Measurements from ENCODE around the gene SCUBE1. TPM values are rescaled to one million over a fixed set of nuclear protein-coding genes. Genes with fewer than 3 reads are reported as not detected.

SCUBE1 gene
- total and polyA plus RNA-seq, 2 experiments from 2014 or later = not detected

GRCh38 chr22:43273902-43274484 lies 69.2 kb downstream of the SCUBE1 start:
- Histone ChIP-seq H3K4me1 (ENCODE audit: insufficient read depth) (no peaks in the 10 kb centered on the region), H3K9ac (no peak overlapping the region), H3F3A (ENCODE audit: insufficient read depth) (no peaks in the 10 kb centered on the region), H3K9me3 (ENCODE audit: low read depth) (no peaks in the 10 kb centered on the region), H3K4me2 (ENCODE audit: unreplicated experiment) (no peak overlapping the region), H3K4me3 (no peak overlapping the region), H3K36me3 (ENCODE audit: low read depth) (no peaks in the 10 kb centered on the region), H2AFZ (no peak overlapping the region), H3K27ac (no peak overlapping the region), H3K79me2 (ENCODE audit: insufficient read depth) (no peaks in the 10 kb centered on the region), H3K27me3 (replicated peaks; ENCODE audit: insufficient read depth) (peaks cover 5% of the 10 kb centered on the region; the same call in 1 of the 2 replicates), H3K9me2 (ENCODE audit: insufficient read depth) (no peaks in the 10 kb centered on the region), H4K20me1 (ENCODE audit: insufficient read depth) (no peaks in the 10 kb centered on the region)
- WGBS, 2 experiments (ENCODE audit: low coverage in 1 of 2, low lambda C conversion rate in 2 of 2, missing lambda C conversion rate in 2 of 2) = 12% methylated on average over 9 of the region's 9 CpGs
- TF ChIP-seq EZH2 (IDR thresholded peaks at IDR 0.05; ENCODE audit: insufficient read depth, poor library complexity, severe bottlenecking) (no peak), EZH2phosphoT487 (IDR thresholded peaks at IDR 0.05; ENCODE audit: insufficient read depth, low read depth) (no peak)
- in situ Hi-C loops (cut with MboI) = no loop called here
- DNase-seq = peak; percentile 68

- Histone ChIP-seq H4K20me1 (ENCODE audit: insufficient read depth) (no peaks in the 10 kb centered on the region), H3K4me3 (no peak overlapping the region), H3K27ac (no peak overlapping the region), H3K9me2 (ENCODE audit: insufficient read depth) (no peaks in the 10 kb centered on the region), H3K27me3 (replicated peaks; ENCODE audit: insufficient read depth) (peaks cover 15% of the 10 kb centered on the region), H3K4me2 (ENCODE audit: unreplicated experiment) (no peak overlapping the region), H3K9me3 (ENCODE audit: low read depth) (no peaks in the 10 kb centered on the region), H3K79me2 (ENCODE audit: insufficient read depth) (no peaks in the 10 kb centered on the region), H3K9ac (no peak overlapping the region), H3K36me3 (ENCODE audit: low read depth) (no peaks in the 10 kb centered on the region), H2AFZ (no peak overlapping the region), H3K4me1 (ENCODE audit: insufficient read depth) (no peaks in the 10 kb centered on the region), H3F3A (ENCODE audit: insufficient read depth) (no peaks in the 10 kb centered on the region)
- no peak for DNase-seq
- TF ChIP-seq EZH2phosphoT487 (IDR thresholded peaks at IDR 0.05; ENCODE audit: insufficient read depth, low read depth) = no peak
- TF ChIP-seq EZH2 (IDR thresholded peaks at IDR 0.05; ENCODE audit: insufficient read depth, poor library complexity, severe bottlenecking) = no peak
- 57 to 66% methylated on average over 12 of the region's 12 CpGs for WGBS, 2 experiments (ENCODE audit: low coverage in 1 of 2, low lambda C conversion rate in 2 of 2, missing lambda C conversion rate in 2 of 2)
- in situ Hi-C loops (cut with MboI) = no loop called here
Observed at GRCh38 chr22:43272869-43273318, 70.3 kb downstream of the SCUBE1 start.

DNA sequence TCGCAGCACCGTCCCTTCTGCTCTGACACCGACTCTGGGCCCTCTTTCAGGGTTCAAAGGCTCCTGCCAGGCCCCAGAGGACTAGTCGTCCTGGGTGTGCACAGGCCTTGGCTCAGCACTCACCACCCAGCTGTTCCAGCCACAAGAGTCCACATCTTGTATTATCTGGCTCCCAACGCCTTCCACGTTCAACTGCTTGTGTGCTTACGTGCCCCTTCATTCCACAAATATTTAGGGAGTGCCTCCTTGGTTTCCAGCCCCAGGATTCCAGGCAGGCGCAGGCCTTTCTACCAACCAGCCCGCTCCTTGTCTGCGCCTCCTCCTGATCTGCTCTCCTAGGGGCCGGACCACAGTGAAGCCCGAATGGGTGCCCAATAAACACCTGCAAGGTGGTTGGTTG lies 70.9 kb downstream of the SCUBE1 start:
- no peaks in the 10 kb centered on the region for H3K4me1 ChIP-seq (ENCODE audit: insufficient read depth)
- H4K20me1 ChIP-seq (ENCODE audit: insufficient read depth) = no peaks in the 10 kb centered on the region
- no peak overlapping the region for H3K4me3 ChIP-seq
- no peak overlapping the region for H3K27ac ChIP-seq
- H3K27me3 ChIP-seq (replicated peaks; ENCODE audit: insufficient read depth) = peaks cover 19% of the 10 kb centered on the region
- H3K9me3 ChIP-seq (ENCODE audit: low read depth) = no peaks in the 10 kb centered on the region
- H3K36me3 ChIP-seq (ENCODE audit: low read depth) = no peaks in the 10 kb centered on the region
- no peaks in the 10 kb centered on the region for H3F3A ChIP-seq (ENCODE audit: insufficient read depth)
- H3K9me2 ChIP-seq (ENCODE audit: insufficient read depth) = no peaks in the 10 kb centered on the region
- no peak overlapping the region for H3K4me2 ChIP-seq (ENCODE audit: unreplicated experiment)
- no peaks in the 10 kb centered on the region for H3K79me2 ChIP-seq (ENCODE audit: insufficient read depth)
- in situ Hi-C loops (cut with MboI) = no loop called here
- H3K9ac ChIP-seq = no peak overlapping the region
- DNase-seq = no peak
- no peak for TF ChIP-seq EZH2 (IDR thresholded peaks at IDR 0.05; ENCODE audit: insufficient read depth, poor library complexity, severe bottlenecking)
- TF ChIP-seq EZH2phosphoT487 (IDR thresholded peaks at IDR 0.05; ENCODE audit: insufficient read depth, low read depth) = no peak
- 46 to 54% methylated on average over 12 of the region's 12 CpGs for WGBS, 2 experiments (ENCODE audit: low coverage in 1 of 2, low lambda C conversion rate in 2 of 2, missing lambda C conversion rate in 2 of 2)
- H2AFZ ChIP-seq = no peak overlapping the region

- no peak overlapping the region for H3K9ac ChIP-seq
- no peaks in the 10 kb centered on the region for H3K36me3 ChIP-seq (ENCODE audit: low read depth)
- in situ Hi-C loops (cut with MboI) = no loop called here
- H3K4me3 ChIP-seq = no peak overlapping the region
- H3K4me1 ChIP-seq (ENCODE audit: insufficient read depth) = no peaks in the 10 kb centered on the region
- H3K79me2 ChIP-seq (ENCODE audit: insufficient read depth) = no peaks in the 10 kb centered on the region
- no peaks in the 10 kb centered on the region for H3K9me3 ChIP-seq (ENCODE audit: low read depth)
- no peak overlapping the region for H3K27ac ChIP-seq
- H4K20me1 ChIP-seq (ENCODE audit: insufficient read depth) = no peaks in the 10 kb centered on the region
- H3K27me3 ChIP-seq (replicated peaks; ENCODE audit: insufficient read depth) = peaks cover 27% of the 10 kb centered on the region
- TF ChIP-seq EZH2 (IDR thresholded peaks at IDR 0.05; ENCODE audit: insufficient read depth, poor library complexity, severe bottlenecking) = no peak
- no peaks in the 10 kb centered on the region for H3K9me2 ChIP-seq (ENCODE audit: insufficient read depth)
- no peak overlapping the region for H2AFZ ChIP-seq
- 42 to 63% methylated on average over 4 to 7 of the region's 7 CpGs for WGBS, 2 experiments (ENCODE audit: low coverage in 1 of 2, low lambda C conversion rate in 2 of 2, missing lambda C conversion rate in 2 of 2)
- H3K4me2 ChIP-seq (ENCODE audit: unreplicated experiment) = no peak overlapping the region
- no peaks in the 10 kb centered on the region for H3F3A ChIP-seq (ENCODE audit: insufficient read depth)
- DNase-seq = no peak
Observed at GRCh38 chr22:43270949-43271348, 72.2 kb downstream of the SCUBE1 start.

Data from GM23248 (cell line).